Measurements from ENCODE around the gene KCNMA1.

The KCNMA1 gene

DNA sequence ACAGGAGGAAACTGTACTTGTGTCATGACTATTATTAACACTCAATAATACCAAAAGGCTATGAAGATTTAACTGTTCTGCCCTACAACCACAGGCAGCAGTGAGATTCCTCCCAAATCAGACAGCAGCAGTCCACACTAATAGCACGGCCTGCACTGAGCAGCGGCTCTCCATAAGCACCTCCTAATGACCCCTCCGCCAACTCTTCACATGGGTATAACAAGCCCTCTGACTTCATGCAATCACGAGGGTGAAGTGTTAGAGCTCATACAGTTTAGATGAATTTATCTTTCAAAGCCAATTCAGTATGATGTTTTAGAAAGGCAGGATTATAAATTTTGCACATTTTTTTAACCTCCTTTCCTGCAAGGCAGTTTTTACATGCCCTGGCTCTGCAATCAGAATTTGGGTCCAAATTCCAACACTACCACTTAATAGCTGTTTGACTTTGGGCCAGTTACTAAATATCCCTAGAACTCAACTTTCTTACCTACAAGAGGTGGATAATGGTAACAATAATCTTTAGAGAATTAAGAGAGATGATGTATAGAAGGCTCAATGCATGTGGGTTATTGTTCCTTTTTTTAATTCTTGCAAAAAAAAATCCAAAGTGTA, 617.1 kb downstream of the KCNMA1 start:
- no peak for TF ChIP-seq POLR2A (IDR thresholded peaks at IDR 0.05; ENCODE audit: extremely low read depth, insufficient read length)
- TF ChIP-seq, protein P1, sequence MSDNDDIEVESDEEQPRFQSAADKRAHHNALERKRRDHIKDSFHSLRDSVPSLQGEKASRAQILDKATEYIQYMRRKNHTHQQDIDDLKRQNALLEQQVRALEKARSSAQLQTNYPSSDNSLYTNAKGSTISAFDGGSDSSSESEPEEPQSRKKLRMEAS (IDR thresholded peaks at IDR 0.05; ENCODE audit: low read depth, low read length) = no peak
- no peak for TF ChIP-seq MYC (IDR thresholded peaks at IDR 0.05; ENCODE audit: low read depth, low read length)
- TF ChIP-seq, protein P2, sequence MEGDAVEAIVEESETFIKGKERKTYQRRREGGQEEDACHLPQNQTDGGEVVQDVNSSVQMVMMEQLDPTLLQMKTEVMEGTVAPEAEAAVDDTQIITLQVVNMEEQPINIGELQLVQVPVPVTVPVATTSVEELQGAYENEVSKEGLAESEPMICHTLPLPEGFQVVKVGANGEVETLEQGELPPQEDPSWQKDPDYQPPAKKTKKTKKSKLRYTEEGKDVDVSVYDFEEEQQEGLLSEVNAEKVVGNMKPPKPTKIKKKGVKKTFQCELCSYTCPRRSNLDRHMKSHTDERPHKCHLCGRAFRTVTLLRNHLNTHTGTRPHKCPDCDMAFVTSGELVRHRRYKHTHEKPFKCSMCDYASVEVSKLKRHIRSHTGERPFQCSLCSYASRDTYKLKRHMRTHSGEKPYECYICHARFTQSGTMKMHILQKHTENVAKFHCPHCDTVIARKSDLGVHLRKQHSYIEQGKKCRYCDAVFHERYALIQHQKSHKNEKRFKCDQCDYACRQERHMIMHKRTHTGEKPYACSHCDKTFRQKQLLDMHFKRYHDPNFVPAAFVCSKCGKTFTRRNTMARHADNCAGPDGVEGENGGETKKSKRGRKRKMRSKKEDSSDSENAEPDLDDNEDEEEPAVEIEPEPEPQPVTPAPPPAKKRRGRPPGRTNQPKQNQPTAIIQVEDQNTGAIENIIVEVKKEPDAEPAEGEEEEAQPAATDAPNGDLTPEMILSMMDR (IDR thresholded peaks at IDR 0.05; ENCODE audit: low read depth, low read length) = no peak
- DNase-seq (ENCODE audit: low read depth) = no peak
- no peak overlapping the region for H3K4me3 ChIP-seq (ENCODE audit: low read depth, low read length)

DNA sequence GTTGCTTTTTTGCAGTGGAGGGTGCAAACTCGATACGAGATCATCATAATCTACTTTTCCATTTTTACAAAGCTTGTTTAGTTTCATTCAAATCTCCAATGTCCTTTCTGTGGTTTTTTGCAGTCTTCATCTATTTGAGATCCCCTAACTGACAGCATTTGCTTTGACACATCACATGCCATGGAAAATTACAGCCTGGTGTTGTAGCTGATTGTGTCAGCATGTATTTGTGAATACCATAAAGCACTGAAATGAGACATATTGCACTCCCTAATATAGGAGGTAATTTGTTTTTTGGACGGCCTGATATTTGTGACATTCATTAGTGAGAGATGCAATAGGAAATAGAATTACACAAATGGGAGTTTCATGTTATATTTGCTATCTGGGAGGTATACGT, 620.8 kb downstream of the KCNMA1 start:
- H3K4me3 ChIP-seq (ENCODE audit: low read depth, low read length) = no peak overlapping the region
- DNase-seq (ENCODE audit: low read depth) = no peak
- TF ChIP-seq, protein P1 (IDR thresholded peaks at IDR 0.05; ENCODE audit: low read depth, low read length) = no peak
- TF ChIP-seq MYC (IDR thresholded peaks at IDR 0.05; ENCODE audit: low read depth, low read length) (no peak), POLR2A (IDR thresholded peaks at IDR 0.05; ENCODE audit: extremely low read depth, insufficient read length) (no peak)
- TF ChIP-seq, protein P2 (IDR thresholded peaks at IDR 0.05; ENCODE audit: low read depth, low read length) = no peak

DNA sequence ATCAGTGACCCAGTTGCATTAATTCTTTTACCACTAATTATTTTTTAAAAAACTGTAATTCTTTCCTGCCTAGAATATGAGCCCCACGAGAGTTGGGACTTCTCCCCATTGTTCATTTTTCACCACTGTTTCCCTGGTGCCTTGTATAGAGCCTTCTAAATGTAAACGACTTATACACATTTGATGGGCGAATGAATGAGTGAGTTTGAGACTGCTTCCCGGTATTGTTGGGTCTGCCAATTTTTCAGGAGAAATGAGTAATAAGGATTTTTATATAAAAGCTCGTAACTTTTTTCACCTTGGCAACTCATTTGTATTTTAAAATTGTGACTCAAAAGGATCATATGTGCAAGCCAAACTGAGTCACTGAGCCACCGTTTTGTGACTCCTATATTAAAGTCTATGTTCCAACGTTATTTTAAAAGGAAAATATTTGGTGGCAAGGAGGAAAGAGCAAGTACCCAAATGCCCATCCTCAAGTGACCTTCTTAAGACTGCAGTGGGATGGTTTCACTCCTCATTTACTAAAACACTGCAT, 621.3 kb downstream of the KCNMA1 start:
- no peak overlapping the region for H3K4me3 ChIP-seq (ENCODE audit: low read depth, low read length)
- no peak for TF ChIP-seq MYC (IDR thresholded peaks at IDR 0.05; ENCODE audit: low read depth, low read length)
- TF ChIP-seq, protein P2 (IDR thresholded peaks at IDR 0.05; ENCODE audit: low read depth, low read length) = no peak
- TF ChIP-seq POLR2A (IDR thresholded peaks at IDR 0.05; ENCODE audit: extremely low read depth, insufficient read length) = no peak
- TF ChIP-seq, protein P1 (IDR thresholded peaks at IDR 0.05; ENCODE audit: low read depth, low read length) = no peak
- DNase-seq (ENCODE audit: low read depth) = no peak

DNA sequence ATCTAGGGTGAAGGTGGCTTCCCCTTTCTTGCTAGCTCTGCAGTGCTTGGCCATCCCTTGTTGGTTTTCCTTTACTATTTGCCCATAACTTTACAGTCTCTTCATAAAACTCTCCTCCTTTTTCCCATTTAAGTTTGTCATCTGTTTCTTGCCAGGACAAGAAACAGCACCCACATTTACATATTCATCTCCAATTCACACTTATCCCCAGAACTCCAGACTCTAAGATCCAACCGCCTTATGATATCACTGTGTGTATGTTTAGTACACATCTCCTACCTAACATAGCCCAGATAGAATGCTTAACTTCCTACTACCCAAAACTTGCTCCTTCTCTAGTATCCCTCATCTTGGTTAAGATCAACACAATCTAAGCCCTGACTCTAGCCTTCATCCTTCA, 622.2 kb downstream of the KCNMA1 start:
- TF ChIP-seq, protein P1 (IDR thresholded peaks at IDR 0.05; ENCODE audit: low read depth, low read length) = no peak
- TF ChIP-seq MYC (IDR thresholded peaks at IDR 0.05; ENCODE audit: low read depth, low read length) = no peak
- TF ChIP-seq, protein P2 (IDR thresholded peaks at IDR 0.05; ENCODE audit: low read depth, low read length) = no peak
- TF ChIP-seq POLR2A (IDR thresholded peaks at IDR 0.05; ENCODE audit: extremely low read depth, insufficient read length) = no peak

DNA sequence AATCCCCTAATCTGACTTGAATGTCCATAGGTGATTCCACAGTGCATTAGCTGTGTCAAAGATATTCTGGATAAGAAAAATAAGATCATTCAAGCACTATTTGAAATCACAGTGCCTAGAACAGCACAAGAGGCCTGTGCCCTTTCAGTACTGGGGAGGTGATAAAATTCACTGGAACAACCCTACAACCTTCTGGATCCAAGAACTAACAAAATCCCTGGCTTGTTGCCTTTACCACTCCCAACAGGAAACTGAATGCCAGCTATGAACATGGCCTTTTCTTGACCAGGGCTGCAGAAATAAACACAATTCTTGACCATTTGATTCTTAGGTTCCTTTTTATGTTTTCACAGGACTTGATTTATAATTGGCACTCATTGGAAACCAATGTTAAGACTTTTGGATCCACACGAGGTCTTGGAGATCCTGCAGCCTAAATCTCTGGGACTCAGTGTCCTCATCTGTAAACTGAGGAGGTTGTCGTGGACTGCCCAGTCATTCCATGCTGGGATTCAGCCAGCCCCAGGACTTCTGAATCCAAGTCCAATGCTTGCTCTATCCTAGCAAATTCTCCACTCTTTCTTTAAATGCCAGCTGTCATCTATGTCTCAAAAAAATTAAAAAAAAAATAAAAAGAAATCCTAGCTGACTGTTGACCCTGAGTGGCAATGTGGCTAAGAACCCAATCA, 624.7 kb downstream of the KCNMA1 start:
- no peak overlapping the region for H3K4me3 ChIP-seq (ENCODE audit: low read depth, low read length)
- TF ChIP-seq POLR2A (IDR thresholded peaks at IDR 0.05; ENCODE audit: extremely low read depth, insufficient read length) (no peak), MYC (IDR thresholded peaks at IDR 0.05; ENCODE audit: low read depth, low read length) (no peak)
- TF ChIP-seq, protein P2 (IDR thresholded peaks at IDR 0.05; ENCODE audit: low read depth, low read length) = no peak
- TF ChIP-seq, protein P1 (IDR thresholded peaks at IDR 0.05; ENCODE audit: low read depth, low read length) = no peak
- no peak for DNase-seq (ENCODE audit: low read depth)

More for the DNA sequence above, 622.2 kb downstream of the KCNMA1 start:
- DNase-seq (ENCODE audit: low read depth) = no peak
- no peak overlapping the region for H3K4me3 ChIP-seq (ENCODE audit: low read depth, low read length)

Measured in NB4 (cell line).